ENCODE data around the gene WNT3.

DNA sequence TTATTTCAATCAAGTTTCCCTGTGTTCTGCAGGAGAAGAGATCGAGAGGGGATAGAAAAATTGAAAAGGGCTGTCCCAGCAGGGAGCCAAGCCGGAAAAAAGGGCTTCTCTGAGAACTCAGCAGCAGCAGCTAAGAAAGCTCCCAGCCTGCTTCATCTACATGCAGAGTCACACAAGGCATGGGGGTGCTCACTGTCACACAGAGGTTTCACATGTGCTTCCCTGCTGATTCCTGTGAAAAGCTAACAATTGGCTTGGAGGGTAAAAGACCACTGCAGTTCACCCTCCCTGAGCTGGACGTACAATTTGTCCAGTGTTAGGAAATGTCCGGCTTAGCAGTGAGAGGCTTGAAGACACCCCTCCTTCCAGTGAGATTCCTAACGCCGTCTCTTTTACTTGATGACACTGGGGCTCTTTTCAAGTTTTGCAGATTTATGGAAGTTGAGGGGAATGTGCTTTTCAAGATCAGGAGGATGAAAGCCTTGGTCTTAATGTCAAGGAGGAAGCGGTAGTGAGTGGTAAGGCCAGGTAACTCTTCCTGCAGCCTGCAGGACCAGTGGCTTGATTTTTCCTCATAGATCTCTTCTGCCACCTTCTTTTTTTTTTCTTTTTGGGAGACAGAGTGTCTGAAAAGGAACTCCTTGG, 85.6 kb downstream of the WNT3 start:
- TF ChIP-seq, protein P1, sequence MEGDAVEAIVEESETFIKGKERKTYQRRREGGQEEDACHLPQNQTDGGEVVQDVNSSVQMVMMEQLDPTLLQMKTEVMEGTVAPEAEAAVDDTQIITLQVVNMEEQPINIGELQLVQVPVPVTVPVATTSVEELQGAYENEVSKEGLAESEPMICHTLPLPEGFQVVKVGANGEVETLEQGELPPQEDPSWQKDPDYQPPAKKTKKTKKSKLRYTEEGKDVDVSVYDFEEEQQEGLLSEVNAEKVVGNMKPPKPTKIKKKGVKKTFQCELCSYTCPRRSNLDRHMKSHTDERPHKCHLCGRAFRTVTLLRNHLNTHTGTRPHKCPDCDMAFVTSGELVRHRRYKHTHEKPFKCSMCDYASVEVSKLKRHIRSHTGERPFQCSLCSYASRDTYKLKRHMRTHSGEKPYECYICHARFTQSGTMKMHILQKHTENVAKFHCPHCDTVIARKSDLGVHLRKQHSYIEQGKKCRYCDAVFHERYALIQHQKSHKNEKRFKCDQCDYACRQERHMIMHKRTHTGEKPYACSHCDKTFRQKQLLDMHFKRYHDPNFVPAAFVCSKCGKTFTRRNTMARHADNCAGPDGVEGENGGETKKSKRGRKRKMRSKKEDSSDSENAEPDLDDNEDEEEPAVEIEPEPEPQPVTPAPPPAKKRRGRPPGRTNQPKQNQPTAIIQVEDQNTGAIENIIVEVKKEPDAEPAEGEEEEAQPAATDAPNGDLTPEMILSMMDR (IDR thresholded peaks at IDR 0.05; ENCODE audit: low read length): no peak
- TF ChIP-seq EZH2 (IDR thresholded peaks at IDR 0.05; ENCODE audit: borderline replicate concordance, low read length): no peak

Data from OCI-LY1 (cell line).